ENCODE measurements around the gene ASF1B.

ASF1B gene

DNA sequence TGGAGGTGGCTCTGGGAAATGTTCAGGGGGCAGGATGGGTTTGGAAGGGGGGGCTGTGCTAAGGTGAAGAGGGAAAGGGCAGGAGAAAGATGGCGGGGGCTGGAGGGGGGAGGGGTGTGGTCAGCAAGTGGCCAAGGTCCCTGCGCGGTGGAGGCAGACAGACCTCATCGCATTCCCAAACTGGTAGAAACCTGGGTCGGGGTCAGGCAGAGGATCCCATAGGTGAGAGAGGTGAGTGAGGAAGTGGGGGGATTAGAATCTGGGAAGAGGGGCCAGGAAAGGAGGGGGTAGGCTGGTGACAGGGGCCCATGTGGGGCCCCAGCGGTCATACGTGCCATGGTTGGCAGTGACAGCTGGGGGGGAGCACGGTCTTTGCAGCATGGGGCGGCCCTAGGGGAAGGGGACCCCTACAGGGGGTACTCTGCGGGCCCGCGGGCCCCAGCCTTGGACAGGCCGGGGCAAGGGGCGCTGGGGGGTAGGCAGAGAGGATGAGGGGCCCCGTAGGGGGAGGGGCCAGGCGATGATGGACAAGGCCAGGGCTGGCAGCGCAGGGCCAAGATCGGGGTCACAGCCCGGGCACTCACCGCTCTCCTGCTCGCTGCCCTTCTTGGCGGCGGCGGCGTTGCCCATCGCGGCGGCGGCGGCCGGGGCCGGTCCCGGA, 19.3 kb downstream of the ASF1B start:
- H3K9me3 ChIP-seq, result no peaks in the 10 kb centered on the region
- H3K36me3 ChIP-seq, result no peaks in the 10 kb centered on the region
- intact Hi-C loops (cut with DNase I; ENCODE audit: low total_unique reads), result loop anchor here (5.0 kb wide), 1 partner anchor 35 kb away; no protein-coding TSS in a partner anchor
- peaks cover 5 to 67% (median 57%) of the 10 kb centered on the region in 4 donors for H3K4me1 ChIP-seq
- peak overlapping the region; percentile 95 to 97 for H3K4me3 ChIP-seq
- TF ChIP-seq, protein P1, sequence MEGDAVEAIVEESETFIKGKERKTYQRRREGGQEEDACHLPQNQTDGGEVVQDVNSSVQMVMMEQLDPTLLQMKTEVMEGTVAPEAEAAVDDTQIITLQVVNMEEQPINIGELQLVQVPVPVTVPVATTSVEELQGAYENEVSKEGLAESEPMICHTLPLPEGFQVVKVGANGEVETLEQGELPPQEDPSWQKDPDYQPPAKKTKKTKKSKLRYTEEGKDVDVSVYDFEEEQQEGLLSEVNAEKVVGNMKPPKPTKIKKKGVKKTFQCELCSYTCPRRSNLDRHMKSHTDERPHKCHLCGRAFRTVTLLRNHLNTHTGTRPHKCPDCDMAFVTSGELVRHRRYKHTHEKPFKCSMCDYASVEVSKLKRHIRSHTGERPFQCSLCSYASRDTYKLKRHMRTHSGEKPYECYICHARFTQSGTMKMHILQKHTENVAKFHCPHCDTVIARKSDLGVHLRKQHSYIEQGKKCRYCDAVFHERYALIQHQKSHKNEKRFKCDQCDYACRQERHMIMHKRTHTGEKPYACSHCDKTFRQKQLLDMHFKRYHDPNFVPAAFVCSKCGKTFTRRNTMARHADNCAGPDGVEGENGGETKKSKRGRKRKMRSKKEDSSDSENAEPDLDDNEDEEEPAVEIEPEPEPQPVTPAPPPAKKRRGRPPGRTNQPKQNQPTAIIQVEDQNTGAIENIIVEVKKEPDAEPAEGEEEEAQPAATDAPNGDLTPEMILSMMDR (IDR thresholded peaks at IDR 0.05), result no peak
- H3K27ac ChIP-seq, result peak overlapping the region; percentile 88 to 94
- H3K27me3 ChIP-seq, result no peaks in the 10 kb centered on the region
- peak; percentile 39 to 81 for DNase-seq

DNA sequence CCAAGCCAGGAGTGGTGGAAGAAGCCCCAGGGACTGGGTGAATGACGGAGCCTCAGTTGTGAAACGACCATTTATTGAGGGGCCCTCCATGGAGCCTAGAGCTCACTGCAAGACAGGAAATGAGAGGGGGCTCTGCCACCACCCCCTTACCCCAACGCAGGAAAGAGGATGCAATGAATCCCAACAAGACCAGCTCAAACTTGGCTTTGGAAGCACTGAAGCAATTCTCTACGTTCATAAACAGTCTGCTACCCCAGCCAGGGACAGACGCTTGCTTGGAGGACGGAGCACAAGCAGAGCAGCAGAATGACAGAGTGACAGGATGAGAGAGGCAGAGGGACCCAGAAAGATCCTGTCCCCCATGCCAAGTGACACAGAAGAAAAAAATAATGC, 19.9 kb downstream of the ASF1B start:
- Histone ChIP-seq H3K4me1 (peaks cover 5 to 72% (median 63%) of the 10 kb centered on the region in 4 donors), H3K4me3 (peak overlapping the region; percentile 95 to 97), H3K27ac (peak overlapping the region; percentile 88 to 94), H3K27me3 (no peaks in the 10 kb centered on the region), H3K36me3 (no peaks in the 10 kb centered on the region), H3K9me3 (no peaks in the 10 kb centered on the region)
- DNase-seq, result no peak
- TF ChIP-seq, protein P1 (IDR thresholded peaks at IDR 0.05), result no peak
- intact Hi-C loops (cut with DNase I; ENCODE audit: low total_unique reads), result loop anchor here (5.0 kb wide), 1 partner anchor 34 kb away; no protein-coding TSS in a partner anchor

DNA sequence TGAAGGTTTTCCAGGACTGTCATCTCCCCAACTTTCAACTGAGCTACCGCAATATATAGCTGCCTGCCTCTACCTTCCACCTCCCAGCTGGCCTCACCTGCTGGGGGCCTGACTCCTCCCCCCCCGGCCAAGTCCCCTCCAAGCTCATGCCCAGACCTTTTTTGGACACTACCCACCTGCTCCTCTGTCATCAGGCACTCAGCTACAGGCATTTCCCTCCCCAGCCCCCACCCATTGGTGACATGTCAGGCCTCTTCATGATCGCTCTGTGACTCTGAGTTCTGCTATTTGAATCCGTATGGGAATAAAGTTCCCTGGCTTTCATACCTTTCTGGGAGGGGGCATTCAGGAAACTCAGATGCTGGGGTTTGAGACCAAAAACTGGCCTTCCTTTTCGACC, 20.6 kb downstream of the ASF1B start:
- no peak for DNase-seq
- Histone ChIP-seq H3K27me3 (no peaks in the 10 kb centered on the region), H3K4me1 (peaks cover 5 to 77% (median 67%) of the 10 kb centered on the region in 4 donors), H3K9me3 (no peaks in the 10 kb centered on the region), H3K4me3 (peak overlapping the region; percentile 95 to 97), H3K27ac (peak overlapping the region; percentile 88 to 94), H3K36me3 (no peaks in the 10 kb centered on the region)
- intact Hi-C loops (cut with DNase I; ENCODE audit: low total_unique reads), result loop anchor here (5.0 kb wide), 1 partner anchor 33 kb away; no protein-coding TSS in a partner anchor
- TF ChIP-seq, protein P1 (IDR thresholded peaks at IDR 0.05), result no peak

GRCh38 chr19:14114854-14115253, 21.5 kb downstream of the ASF1B start:
- H3K36me3 ChIP-seq, result no peaks in the 10 kb centered on the region
- H3K27ac ChIP-seq, result peak overlapping the region; percentile 85 to 94
- no peaks in the 10 kb centered on the region for H3K27me3 ChIP-seq
- peak in 1 of 2 donors; percentile 57 for DNase-seq
- H3K4me3 ChIP-seq, result no peak overlapping the region
- no peaks in the 10 kb centered on the region for H3K9me3 ChIP-seq
- TF ChIP-seq, protein P1 (IDR thresholded peaks at IDR 0.05), result peak; percentile 22 to 36
- H3K4me1 ChIP-seq, result peaks cover 5 to 85% (median 65%) of the 10 kb centered on the region in 4 donors
- intact Hi-C loops (cut with DNase I; ENCODE audit: low total_unique reads), result loop anchor here (5.0 kb wide), 1 partner anchor 33 kb away; no protein-coding TSS in a partner anchor

DNA sequence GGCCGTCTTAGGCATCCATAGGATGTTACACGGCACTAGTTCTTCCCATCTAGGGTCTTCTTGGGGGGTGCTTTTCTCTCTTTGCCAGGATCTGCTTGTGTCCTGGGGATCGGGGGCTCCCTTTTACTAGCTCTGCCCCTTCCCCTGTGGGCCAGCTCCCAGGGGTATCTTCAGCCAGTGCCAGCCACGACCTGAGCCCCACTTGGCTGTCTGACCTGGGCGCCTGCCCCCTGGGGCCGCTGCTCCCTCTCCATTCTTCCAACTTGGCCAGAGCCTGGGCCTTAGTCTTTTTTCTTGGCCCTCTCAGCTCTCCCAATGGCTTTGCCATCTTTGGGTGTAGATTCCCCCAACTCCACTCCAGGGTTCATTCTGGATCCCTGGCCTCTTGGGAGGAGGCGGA, 21.9 kb downstream of the ASF1B start:
- intact Hi-C loops (cut with DNase I; ENCODE audit: low total_unique reads), result no loop called here
- TF ChIP-seq, protein P1 (IDR thresholded peaks at IDR 0.05), result no peak
- DNase-seq, result no peak
- no peak overlapping the region for H3K4me3 ChIP-seq
- H3K27ac ChIP-seq, result peak overlapping the region; percentile 85 to 94
- no peaks in the 10 kb centered on the region for H3K36me3 ChIP-seq
- H3K9me3 ChIP-seq, result no peaks in the 10 kb centered on the region
- no peaks in the 10 kb centered on the region for H3K27me3 ChIP-seq
- H3K4me1 ChIP-seq, result peaks cover 5 to 84% (median 61%) of the 10 kb centered on the region in 4 donors

Data from tibial artery (tissue), 4 donors.